ENCODE data around the gene PCCA. TPM values are rescaled to one million over a fixed set of nuclear protein-coding genes. Genes with fewer than 3 reads are reported as not detected.

The PCCA gene
- total RNA-seq, 1 donor from 2014 or later: 33.4 TPM

- peaks cover under 1% of the 10 kb centered on the region for H3K4me1 ChIP-seq
- no peak overlapping the region for H3K27ac ChIP-seq
- TF ChIP-seq POLR2AphosphoS5 (IDR thresholded peaks at IDR 0.05; ENCODE audit: insufficient read depth in 1 of 2, low read depth in 1 of 2) (no peak), POLR2A (IDR thresholded peaks at IDR 0.05) (no peak), CTCF (IDR thresholded peaks at IDR 0.05) (no peak)
- H3K27me3 ChIP-seq: no peaks in the 10 kb centered on the region
- no peak for DNase-seq (ENCODE audit: extremely low spot score in 2 of 2)
- H3K4me3 ChIP-seq: no peak overlapping the region
- no peaks in the 10 kb centered on the region for H3K9me3 ChIP-seq
- no peaks in the 10 kb centered on the region for H3K36me3 ChIP-seq
- intact Hi-C loops (cut with DNase I): no loop called here
Measured at GRCh38 chr13:100508455-100508854, 419.6 kb downstream of the PCCA start.

GRCh38 chr13:100508996-100509395 lies 420.1 kb downstream of the PCCA start:
- Histone ChIP-seq H3K27ac (no peak overlapping the region), H3K4me1 (peaks cover 5% of the 10 kb centered on the region), H3K36me3 (no peaks in the 10 kb centered on the region), H3K9me3 (no peaks in the 10 kb centered on the region), H3K4me3 (no peak overlapping the region), H3K27me3 (no peaks in the 10 kb centered on the region)
- DNase-seq (ENCODE audit: extremely low spot score in 2 of 2): no peak
- intact Hi-C loops (cut with DNase I): no loop called here
- TF ChIP-seq POLR2A (IDR thresholded peaks at IDR 0.05) (no peak), CTCF (IDR thresholded peaks at IDR 0.05) (no peak), POLR2AphosphoS5 (IDR thresholded peaks at IDR 0.05; ENCODE audit: insufficient read depth in 1 of 2, low read depth in 1 of 2) (no peak)

- peaks cover 12% of the 10 kb centered on the region for H3K4me1 ChIP-seq
- TF ChIP-seq CTCF (IDR thresholded peaks at IDR 0.05) (no peak), POLR2AphosphoS5 (IDR thresholded peaks at IDR 0.05; ENCODE audit: insufficient read depth in 1 of 2, low read depth in 1 of 2) (no peak), POLR2A (IDR thresholded peaks at IDR 0.05) (no peak)
- no peaks in the 10 kb centered on the region for H3K27me3 ChIP-seq
- H3K27ac ChIP-seq: no peak overlapping the region
- no peak for DNase-seq (ENCODE audit: extremely low spot score in 2 of 2)
- H3K4me3 ChIP-seq: no peak overlapping the region
- no peaks in the 10 kb centered on the region for H3K9me3 ChIP-seq
- intact Hi-C loops (cut with DNase I): loop anchor here (10.0 kb wide), 2 partner anchors 596 to 856 kb away; no protein-coding TSS in a partner anchor
- no peaks in the 10 kb centered on the region for H3K36me3 ChIP-seq
Measured at GRCh38 chr13:100510208-100510957, 421.5 kb downstream of the PCCA start.

- Histone ChIP-seq H3K27me3 (no peaks in the 10 kb centered on the region), H3K27ac (no peak overlapping the region), H3K36me3 (peaks cover 0 to 3% of the 10 kb centered on the region in 2 donors), H3K9me3 (no peaks in the 10 kb centered on the region), H3K4me3 (no peak overlapping the region), H3K4me1 (peaks cover 12% of the 10 kb centered on the region)
- no peak for TF ChIP-seq CTCF (IDR thresholded peaks at IDR 0.05)
- TF ChIP-seq POLR2AphosphoS5 (IDR thresholded peaks at IDR 0.05; ENCODE audit: insufficient read depth in 1 of 2, low read depth in 1 of 2): no peak
- TF ChIP-seq POLR2A (IDR thresholded peaks at IDR 0.05): no peak
- no peak for DNase-seq (ENCODE audit: extremely low spot score in 2 of 2)
- intact Hi-C loops (cut with DNase I): loop anchor here (10.0 kb wide), 2 partner anchors 597 to 857 kb away; no protein-coding TSS in a partner anchor
Measured at GRCh38 chr13:100511466-100511865, 422.6 kb downstream of the PCCA start.

GRCh38 chr13:100512422-100512821 lies 423.5 kb downstream of the PCCA start:
- Histone ChIP-seq H3K4me1 (peaks cover 12% of the 10 kb centered on the region), H3K9me3 (no peaks in the 10 kb centered on the region), H3K36me3 (peaks cover 0 to 3% of the 10 kb centered on the region in 2 donors), H3K27ac (no peak overlapping the region), H3K4me3 (no peak overlapping the region), H3K27me3 (no peaks in the 10 kb centered on the region)
- intact Hi-C loops (cut with DNase I): loop anchor here (10.0 kb wide), 2 partner anchors 598 to 858 kb away; no protein-coding TSS in a partner anchor
- DNase-seq (ENCODE audit: extremely low spot score in 2 of 2): no peak
- no peak for TF ChIP-seq POLR2A (IDR thresholded peaks at IDR 0.05)
- no peak for TF ChIP-seq CTCF (IDR thresholded peaks at IDR 0.05)
- TF ChIP-seq POLR2AphosphoS5 (IDR thresholded peaks at IDR 0.05; ENCODE audit: insufficient read depth in 1 of 2, low read depth in 1 of 2): no peak

All from vagina (tissue), 2 donors.